Tibial nerve (tissue), 4 donors: ENCODE results near the gene PSMG4.

ENCODE experiments used
- CTCF ChIP-seq, 5 experiments: fragments of 200-600 bp in 3 of 5; fragments of 450-650 bp in 2 of 5; sonication (generic) in 3 of 5; IDR thresholded peaks; one replicate each; pipeline ENCODE4 v1.5.1; 2016 to 2019; ENCODE audit warnings: antibody characterized with exemption in 5 of 5, mild to moderate bottlenecking in 3 of 5, moderate library complexity in 2 of 5
- EP300 ChIP-seq, 2 donors: sonication (generic); formaldehyde crosslinking; IDR thresholded peaks; one replicate each; pipeline ENCODE4 v1.6.1; 2017; ENCODE audit warnings: antibody characterized with exemption in 2 of 2, mild to moderate bottlenecking in 1 of 2
- POLR2A ChIP-seq, 2 donors: fragments of 450-650 bp; IDR thresholded peaks; one replicate each; pipeline ENCODE4 v1.6.1; 2017; ENCODE audit warnings: antibody characterized with exemption in 2 of 2, mild to moderate bottlenecking in 2 of 2, moderate library complexity in 2 of 2

GRCh38 chr6:3252369-3252768, 6.4 kb upstream of the PSMG4 start:
- TF ChIP-seq CTCF (IDR thresholded peaks at IDR 0.05) (no peak), POLR2A (IDR thresholded peaks at IDR 0.05) (no peak), EP300 (IDR thresholded peaks at IDR 0.05) (no peak)
